ENCODE results near the gene TRIM2. TPM values are rescaled to one million over a fixed set of nuclear protein-coding genes. Genes with fewer than 3 reads are reported as not detected.

The TRIM2 gene
- total RNA-seq, 1 donor from 2014 or later, result 120 TPM

GRCh38 chr4:153383131-153383530, 178.9 kb downstream of the TRIM2 start:
- H3K36me3 Mint-ChIP-seq (ENCODE audit: unreplicated experiment), result no peaks in the 10 kb centered on the region
- no peaks in the 10 kb centered on the region for H3K9me3 Mint-ChIP-seq (ENCODE audit: unreplicated experiment)
- H3K27me3 Mint-ChIP-seq (ENCODE audit: unreplicated experiment), result peaks cover 2% of the 10 kb centered on the region
- TF ChIP-seq CTCF (IDR thresholded peaks at IDR 0.05; ENCODE audit: partially characterized antibody, unreplicated experiment), result no peak
- no peak overlapping the region for H3K4me3 Mint-ChIP-seq (ENCODE audit: unreplicated experiment)
- DNase-seq, result no peak
- H3K4me1 Mint-ChIP-seq (ENCODE audit: low read depth, unreplicated experiment), result no peaks in the 10 kb centered on the region
- H3K27ac Mint-ChIP-seq (ENCODE audit: unreplicated experiment), result no peak overlapping the region

GRCh38 chr4:153384160-153384559, 179.9 kb downstream of the TRIM2 start:
- H3K4me1 Mint-ChIP-seq (ENCODE audit: low read depth, unreplicated experiment), result no peaks in the 10 kb centered on the region
- H3K27ac Mint-ChIP-seq (ENCODE audit: unreplicated experiment), result no peak overlapping the region
- no peak overlapping the region for H3K4me3 Mint-ChIP-seq (ENCODE audit: unreplicated experiment)
- H3K27me3 Mint-ChIP-seq (ENCODE audit: unreplicated experiment), result peaks cover 2% of the 10 kb centered on the region
- no peak for TF ChIP-seq CTCF (IDR thresholded peaks at IDR 0.05; ENCODE audit: partially characterized antibody, unreplicated experiment)
- no peaks in the 10 kb centered on the region for H3K36me3 Mint-ChIP-seq (ENCODE audit: unreplicated experiment)
- DNase-seq, result no peak
- H3K9me3 Mint-ChIP-seq (ENCODE audit: unreplicated experiment), result no peaks in the 10 kb centered on the region

GRCh38 chr4:153385784-153386183, 181.5 kb downstream of the TRIM2 start:
- Mint-ChIP-seq H3K36me3 (ENCODE audit: unreplicated experiment) (no peaks in the 10 kb centered on the region), H3K27ac (ENCODE audit: unreplicated experiment) (no peak overlapping the region), H3K4me3 (ENCODE audit: unreplicated experiment) (no peak overlapping the region), H3K9me3 (ENCODE audit: unreplicated experiment) (no peaks in the 10 kb centered on the region), H3K4me1 (ENCODE audit: low read depth, unreplicated experiment) (no peaks in the 10 kb centered on the region), H3K27me3 (ENCODE audit: unreplicated experiment) (peaks cover 2% of the 10 kb centered on the region)
- no peak for DNase-seq
- no peak for TF ChIP-seq CTCF (IDR thresholded peaks at IDR 0.05; ENCODE audit: partially characterized antibody, unreplicated experiment)

GRCh38 chr4:153387981-153388380, 183.7 kb downstream of the TRIM2 start:
- DNase-seq, result no peak
- Mint-ChIP-seq H3K27ac (ENCODE audit: unreplicated experiment) (no peak overlapping the region), H3K36me3 (ENCODE audit: unreplicated experiment) (no peaks in the 10 kb centered on the region), H3K27me3 (ENCODE audit: unreplicated experiment) (peaks cover 2% of the 10 kb centered on the region), H3K4me3 (ENCODE audit: unreplicated experiment) (no peak overlapping the region), H3K9me3 (ENCODE audit: unreplicated experiment) (no peaks in the 10 kb centered on the region), H3K4me1 (ENCODE audit: low read depth, unreplicated experiment) (no peaks in the 10 kb centered on the region)
- TF ChIP-seq CTCF (IDR thresholded peaks at IDR 0.05; ENCODE audit: partially characterized antibody, unreplicated experiment), result no peak

Other genes with a start within 250 kb of the TRIM2 start
- 2.0 TPM for gene MND1, start 140.2 kb downstream of the TRIM2 start, total RNA-seq (ENCODE audit: unreplicated experiment)

Measured in glutamatergic neuron (in vitro differentiated cells).